Posterior vena cava (tissue), 2 donors: Measurements from ENCODE around the gene PRICKLE3. TPM values are rescaled to one million over a fixed set of nuclear protein-coding genes. Genes with fewer than 3 reads are reported as not detected.
"Not testable (repeated sequence)": the region's sequence is repeated elsewhere in the genome, so short reads cannot be mapped to it uniquely, and the experiment has no call there.

Experiments
- DNase-seq: peaks from one replicate; pipeline ENCODE4 v3.0.0-alpha.2; 2020; ENCODE audit warnings: low spot score
- intact Hi-C, 2 donors: fragments of 100-400 bp; cut with DNase I; formaldehyde crosslinking; loops; one replicate each; pipeline versions ENCODE4 v1.14.1 to v1.14.2; 2022 to 2023
- total RNA-seq, 2 donors: library from RNA; stranded (reverse); fragmentation: NEBNext Ultra II Directional; extraction: Animal tissue kit (Norgen Biotek cat#: 25700); gene quantifications; one replicate each; pipeline ENCODE4 v1.2.1, GENCODE V29; 2021
- donor health status: DM: yes; HTN: yes; CAD: no.
- donor health status: DM: yes; HTN: yes; CAD: no.

Gene PRICKLE3
- total RNA-seq, 2 donors from 2014 or later = 7.3 to 8.0 TPM

DNA sequence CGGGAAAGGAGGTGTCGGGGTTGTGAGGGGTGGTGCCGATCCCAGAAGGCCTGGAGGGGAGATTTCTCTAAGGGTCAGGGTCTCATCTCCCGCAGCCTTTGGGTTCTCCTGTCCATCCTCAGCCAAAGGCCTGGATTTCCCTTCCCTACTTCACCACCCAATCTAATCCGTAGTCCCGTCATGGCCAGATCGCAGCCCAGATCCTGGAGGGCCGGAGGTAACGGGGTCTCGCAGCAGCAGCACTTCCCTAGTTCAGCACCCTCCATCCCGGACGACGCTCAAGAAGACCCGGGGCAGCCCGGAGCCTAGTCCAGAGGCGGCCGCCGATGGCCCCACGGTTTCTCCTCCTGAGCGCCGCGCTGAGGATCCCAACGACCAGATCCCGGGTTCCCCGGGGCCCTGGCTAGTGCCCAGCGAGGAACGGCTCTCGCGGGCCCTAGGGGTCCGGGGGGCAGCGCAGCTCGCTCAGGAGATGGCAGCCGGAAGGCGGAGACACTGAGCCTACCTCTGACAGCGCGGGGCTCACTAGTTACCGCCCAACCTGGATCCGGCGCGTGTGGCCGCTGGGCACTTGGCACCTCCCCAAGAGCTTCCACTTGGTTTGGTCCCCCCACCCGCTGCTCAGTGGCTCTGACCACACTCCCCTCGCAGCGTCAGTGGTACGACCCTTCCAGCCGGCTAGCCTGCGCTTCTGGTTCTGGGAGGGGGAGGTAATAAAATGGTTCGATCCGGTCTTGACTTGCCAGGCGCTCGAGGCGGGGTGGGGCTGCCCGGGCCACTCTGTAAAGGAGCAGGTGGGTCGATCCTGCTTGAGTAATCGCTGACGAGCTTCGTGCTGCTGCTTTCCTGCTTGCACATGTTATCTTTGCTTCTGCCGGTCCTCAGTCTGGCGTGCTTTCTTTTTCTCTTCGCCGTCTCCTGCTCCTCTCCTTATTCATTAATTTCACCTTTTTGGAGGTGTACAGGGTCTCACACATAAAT lies 20.0 kb downstream of the PRICKLE3 start:
- DNase-seq = peak; percentile 94
- intact Hi-C loops = loop anchor here in 1 of 2 donors (5.0 kb wide), 1 partner anchor 646 kb away; no protein-coding TSS in a partner anchor

DNA sequence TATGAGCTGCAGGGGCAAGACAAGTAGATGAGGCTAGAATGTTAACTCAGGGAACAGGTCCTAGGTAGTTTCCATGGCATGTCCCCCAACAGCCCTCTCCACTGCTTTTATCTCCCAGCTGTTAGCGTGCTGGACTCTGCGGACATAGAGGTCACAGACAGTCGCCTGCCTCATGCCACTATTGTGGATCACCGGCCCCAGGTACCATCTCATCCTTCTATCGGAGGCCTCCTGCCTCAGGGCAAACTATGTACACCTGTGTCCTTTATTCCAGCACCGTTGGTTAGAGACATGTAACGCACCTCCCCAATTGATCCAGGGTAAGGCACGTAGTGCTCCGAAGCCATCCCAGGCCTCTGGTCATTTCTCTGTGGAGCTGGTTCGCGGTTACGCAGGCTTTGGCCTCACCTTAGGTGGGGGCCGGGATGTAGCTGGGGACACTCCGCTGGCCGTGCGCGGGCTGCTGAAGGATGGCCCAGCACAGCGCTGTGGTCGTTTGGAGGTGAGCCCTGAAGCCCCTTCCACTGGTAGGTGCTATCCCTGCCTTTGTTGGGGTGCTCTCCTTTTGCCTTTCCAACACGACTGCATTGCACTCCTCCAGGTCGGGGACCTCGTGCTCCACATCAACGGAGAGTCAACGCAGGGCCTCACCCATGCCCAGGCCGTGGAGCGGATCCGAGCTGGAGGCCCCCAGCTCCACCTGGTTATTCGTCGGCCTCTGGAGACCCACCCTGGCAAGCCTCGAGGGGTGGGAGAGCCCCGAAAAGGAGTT lies 21.4 kb downstream of the PRICKLE3 start:
- intact Hi-C loops = loop anchor here in 1 of 2 donors (5.0 kb wide), 1 partner anchor 648 kb away; no protein-coding TSS in a partner anchor
- no peak for DNase-seq

DNA sequence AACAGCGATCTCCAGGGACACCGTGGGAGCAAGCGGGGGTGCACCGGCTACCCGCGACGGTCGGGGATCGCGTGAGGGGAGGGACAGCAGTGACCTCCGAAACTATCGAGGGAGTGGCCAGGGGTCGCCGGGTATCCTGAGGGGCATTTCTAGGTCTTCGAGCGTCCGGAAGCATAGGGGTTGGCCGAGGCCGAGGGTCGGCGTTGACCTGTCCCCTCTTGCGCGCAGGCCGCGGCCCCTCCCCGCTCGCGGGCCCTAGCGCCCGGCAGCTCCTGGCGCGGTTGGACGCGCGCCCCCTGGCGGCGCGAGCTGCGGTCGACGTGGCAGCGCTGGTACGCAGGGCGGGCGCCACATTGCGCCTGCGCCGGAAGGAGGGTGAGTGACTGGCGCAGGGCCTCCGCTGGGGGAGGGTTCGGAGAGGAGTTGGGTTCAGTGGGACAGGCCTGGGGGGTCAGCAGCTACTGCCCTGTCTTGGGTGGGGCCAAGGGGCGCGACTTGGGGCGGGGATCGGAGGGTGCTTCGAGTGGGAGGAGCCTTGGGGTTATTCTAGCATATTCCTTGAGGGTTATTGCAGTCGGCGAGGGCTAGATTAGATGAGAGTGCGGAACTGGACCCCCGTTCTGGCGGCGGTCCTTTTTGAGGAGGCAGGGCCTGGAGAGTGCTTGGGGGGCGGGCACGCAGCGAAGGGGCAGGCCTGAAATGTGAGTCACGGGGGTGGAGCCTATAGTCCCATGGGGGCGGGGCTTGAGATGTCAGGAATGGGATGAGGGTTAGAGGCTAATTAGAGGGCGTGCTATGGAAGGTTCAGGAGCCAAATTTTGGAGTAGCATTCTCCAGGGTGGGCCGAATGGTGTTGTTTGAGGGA lies 22.4 kb downstream of the PRICKLE3 start:
- peak; percentile 96 for DNase-seq
- intact Hi-C loops = no loop called here

DNA sequence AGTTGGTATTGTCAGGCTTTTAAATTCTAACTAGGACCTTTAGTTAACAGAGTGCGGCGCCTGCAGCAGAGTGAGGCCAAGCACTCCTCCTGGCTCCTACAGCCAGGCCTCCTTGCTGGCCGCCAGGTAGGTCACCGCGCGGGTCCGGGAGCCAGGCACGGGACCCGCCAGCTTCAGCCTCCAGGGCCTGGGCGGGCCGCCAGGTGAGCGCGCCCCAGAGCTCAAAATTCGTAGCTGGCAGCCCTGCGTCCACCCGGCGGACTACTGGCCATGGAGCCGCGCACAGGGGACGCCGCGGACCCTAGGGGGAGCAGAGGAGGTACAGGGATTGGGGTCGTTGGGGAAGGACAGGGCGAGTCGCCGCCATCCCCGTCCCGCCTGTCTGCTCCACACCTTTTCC lies 23.6 kb downstream of the PRICKLE3 start, which contains the start of gene MAGIX:
TSS of gene MAGIX (plus strand) at position 139 of the 400 bp plus-strand sequence. CDS start at position 271, 132 bp downstream.
- no peak for DNase-seq
- intact Hi-C loops = no loop called here

DNA sequence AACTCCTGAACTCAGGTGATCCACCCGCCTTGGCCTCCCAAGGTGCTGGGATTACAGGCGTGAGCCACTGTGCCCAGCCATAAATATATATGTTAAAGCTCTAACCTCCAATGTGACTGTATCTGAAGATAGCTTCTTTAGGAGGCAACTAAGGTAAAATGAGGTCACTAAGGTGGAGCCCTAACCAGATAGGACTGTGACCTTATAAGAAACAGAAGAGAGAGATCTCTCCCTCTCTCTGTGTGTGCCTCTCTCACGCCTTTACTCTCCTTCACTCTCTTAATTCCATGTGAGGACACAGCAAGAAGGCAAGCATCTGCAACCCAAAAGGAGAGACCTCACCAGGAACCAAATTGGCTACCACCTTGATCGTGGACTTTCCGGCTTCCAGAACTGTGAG lies 24.5 kb downstream of the PRICKLE3 start:
- no peak for DNase-seq
- intact Hi-C loops = no loop called here

DNA sequence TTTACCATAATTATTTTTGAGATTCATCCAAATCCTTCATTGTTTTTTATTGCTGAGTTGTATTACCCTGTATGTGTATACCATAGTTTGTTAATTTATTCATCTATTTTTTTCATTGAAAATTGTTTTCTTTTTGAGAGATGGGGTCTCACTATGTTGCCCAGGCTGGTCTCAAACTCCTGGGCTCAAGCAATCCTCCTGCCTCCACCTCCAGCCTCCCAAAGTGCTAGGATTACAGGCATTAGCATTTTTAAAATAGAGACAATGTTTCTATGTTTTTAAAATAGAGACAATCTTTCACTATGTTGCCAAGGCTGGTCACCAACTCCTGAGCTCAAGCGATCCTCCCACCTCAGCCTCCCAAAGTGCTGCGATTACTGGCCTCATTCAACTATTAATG lies 25.3 kb downstream of the PRICKLE3 start:
- intact Hi-C loops = no loop called here

DNA sequence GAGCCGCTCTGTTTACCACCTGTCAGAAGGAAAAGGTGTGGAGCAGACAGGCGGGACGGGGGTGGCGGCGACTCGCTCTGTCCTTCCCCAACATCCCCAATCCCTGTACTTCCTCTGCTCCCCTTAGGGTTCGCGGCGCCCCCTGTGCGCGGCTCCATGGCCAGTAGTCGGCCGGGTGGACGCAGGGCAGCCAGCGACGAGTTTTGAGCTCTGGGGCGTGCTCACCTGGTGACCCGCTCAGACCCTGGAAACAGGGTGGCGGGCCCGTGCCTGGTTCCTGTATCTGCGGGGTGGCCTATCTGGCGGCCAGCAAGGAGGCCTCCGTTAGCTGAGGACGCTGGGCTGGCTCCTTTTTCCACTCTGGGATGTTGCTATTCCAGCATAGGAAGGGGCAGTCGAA lies 29.0 kb downstream of the PRICKLE3 start:
- intact Hi-C loops = no loop called here
- DNase-seq = no peak

More for the DNA sequence above, 25.3 kb downstream of the PRICKLE3 start:
- DNase-seq = no peak

DNA sequence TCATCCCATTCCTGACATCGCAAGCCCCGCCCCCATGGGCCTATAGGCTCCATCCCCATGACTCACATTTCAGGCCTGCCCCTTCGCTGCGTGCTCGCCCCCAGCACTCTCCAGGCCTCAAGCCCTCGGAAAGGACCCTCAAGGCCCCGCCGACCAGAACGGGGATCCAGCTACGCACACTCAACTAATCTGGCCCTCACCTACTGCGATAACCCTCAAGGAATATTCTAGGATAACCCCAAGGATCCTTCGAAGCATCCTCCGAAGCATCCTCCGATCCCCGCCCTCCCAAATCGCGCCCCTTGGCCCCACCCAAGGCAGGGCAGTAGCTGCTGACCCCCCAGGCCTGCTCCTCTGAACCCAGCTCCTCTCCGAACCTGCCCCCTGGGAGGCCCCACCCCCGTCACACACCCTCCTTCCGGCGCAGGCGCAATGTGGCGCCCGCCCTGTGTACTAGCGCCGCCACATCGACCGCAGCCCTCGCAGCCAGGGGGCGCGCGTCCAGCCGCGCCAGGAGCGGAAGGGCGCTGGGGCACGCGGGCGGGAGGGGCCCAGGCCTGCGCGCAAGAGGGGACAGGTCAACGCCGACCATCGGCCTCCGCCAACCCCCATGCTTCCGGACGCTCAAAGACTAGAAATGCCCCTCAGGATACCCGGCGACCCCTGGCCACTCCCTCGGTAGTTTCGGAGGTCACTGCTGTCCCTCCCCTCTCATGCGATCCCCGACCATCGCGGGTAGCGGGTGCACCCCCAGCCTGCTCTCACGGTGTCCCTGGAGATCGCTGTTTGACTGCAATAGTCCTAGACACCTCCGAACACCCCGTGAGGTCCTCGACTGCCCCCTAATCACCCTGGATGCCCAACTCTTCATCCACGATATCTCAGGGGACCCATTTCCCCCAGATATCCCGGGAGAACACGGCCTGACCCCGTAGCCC lies 30.0 kb downstream of the PRICKLE3 start:
- peak; percentile 96 for DNase-seq
- intact Hi-C loops = no loop called here

DNA sequence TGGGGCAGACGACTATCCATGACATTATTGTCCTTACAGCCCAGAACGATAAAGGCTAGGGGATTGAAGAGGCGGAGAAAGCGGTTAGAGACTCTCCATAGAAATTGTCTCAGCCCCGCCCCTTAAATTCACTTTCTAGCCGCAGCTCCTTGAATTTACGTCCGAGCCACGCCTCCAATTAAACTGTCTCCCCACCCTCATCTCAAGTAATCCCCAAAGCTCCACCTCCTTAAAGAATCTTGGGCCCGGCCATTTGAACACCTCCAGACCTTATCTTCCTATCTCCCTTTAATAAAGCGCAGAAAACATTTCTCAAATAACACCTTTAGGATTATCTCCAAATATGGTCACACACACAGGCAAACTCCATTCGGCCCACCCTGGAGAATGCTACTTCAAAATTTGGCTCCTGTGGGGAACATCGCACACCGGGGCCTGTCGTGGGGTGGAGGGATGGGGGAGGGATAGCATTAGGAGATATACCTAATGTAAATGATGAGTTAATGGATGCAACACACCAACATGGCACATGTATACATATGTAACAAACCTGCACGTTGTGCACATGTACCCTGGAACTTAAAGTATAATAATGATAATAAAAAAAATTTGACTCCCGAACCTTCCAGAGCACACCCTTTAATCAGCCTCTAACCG lies 30.8 kb downstream of the PRICKLE3 start:
- DNase-seq = no peak
- intact Hi-C loops = no loop called here

DNA sequence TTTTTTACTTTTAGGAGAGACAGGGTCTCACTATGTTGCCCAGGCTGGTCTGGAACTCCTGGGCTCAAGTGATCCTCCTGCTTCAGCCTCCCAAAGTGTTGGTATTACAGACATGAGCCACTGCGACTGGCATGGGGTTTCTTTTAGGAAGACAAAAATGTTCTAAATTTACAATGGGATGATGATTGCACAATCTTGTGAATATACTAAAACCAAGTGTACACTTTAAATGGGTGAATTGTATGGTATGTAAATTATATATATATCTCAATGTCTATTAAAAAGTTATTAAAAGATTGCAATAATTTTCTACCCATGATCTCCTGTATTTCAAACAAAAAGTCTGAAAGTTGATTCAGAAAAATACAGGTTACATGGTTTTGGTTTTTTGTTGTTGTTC lies 32.7 kb downstream of the PRICKLE3 start:
- intact Hi-C loops = no loop called here
- DNase-seq = no peak

DNA sequence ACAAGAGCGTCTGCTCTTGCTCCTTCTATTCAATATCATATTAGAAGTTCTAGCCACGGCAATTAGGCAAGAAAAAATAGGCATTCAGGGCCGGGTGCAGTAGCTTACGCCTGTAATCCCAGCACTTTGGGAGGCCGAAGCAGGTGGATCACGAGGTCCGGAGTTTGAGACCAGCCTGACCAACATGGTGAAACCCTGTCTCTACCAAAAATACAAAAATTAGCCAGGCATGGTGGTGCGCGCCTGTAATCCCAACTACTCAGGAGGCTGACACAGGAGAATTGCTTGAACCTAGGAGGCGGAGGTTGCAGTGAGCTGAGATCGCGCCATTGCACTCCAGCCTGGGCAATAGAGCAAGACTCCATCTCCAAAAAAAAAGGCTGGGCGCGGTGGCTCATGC lies 36.9 kb downstream of the PRICKLE3 start:
- DNase-seq, intact Hi-C loops: not testable (repeated sequence)

DNA sequence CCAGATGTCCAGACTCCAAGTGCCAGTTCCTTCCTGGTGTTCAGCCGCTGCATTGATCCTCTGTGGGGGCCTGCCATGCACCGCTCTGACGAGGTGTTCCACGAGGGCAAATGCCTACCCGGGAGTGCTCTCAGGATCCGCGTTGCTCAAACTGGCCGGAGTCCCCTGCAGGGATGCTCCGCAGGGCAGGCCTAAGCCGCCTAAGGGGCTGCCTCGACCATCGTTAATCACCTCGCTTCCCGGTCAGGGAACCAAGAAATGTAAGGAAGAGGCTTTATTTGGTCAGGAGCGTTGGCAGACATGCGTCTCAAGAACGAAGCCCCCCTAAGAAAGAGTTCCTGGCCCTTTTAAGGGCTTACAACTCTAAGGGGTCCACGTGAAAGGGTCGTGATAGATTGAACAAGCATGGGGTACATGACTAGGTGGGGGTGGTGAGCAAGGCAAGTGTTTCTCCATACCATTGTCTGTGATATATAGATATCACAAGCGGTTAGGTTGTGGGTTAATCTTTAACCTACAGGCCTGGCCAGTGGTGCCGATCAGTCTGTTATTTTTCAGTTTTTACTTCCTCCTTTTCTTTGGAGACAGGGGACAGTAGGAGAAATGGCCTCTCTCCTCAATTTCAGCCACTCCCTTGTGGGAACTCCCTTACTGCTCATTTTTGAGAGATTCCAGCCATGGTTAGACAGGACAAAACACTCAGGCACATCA lies 37.6 kb downstream of the PRICKLE3 start:
- DNase-seq, intact Hi-C loops: not testable (repeated sequence)

DNA sequence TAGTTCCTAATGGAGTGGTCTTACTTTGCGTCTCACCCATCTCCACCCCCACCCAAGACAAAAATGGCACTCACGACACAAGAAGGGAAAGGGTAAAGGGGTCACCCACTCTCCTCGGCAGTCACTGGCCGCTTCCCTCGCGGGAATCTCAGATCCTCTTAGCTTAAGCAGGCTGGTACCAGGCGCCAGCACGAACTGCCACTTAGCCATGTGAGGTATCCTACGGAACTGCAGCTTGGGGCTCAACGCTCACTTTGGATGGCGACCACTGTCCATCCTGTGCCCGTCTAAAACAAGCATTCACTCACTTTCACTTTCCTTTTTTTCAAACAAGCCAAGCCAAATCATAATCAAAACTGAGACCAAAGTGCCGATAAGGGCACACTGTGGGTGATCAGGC lies 38.2 kb downstream of the PRICKLE3 start:
- DNase-seq = no peak
- intact Hi-C loops = no loop called here

DNA sequence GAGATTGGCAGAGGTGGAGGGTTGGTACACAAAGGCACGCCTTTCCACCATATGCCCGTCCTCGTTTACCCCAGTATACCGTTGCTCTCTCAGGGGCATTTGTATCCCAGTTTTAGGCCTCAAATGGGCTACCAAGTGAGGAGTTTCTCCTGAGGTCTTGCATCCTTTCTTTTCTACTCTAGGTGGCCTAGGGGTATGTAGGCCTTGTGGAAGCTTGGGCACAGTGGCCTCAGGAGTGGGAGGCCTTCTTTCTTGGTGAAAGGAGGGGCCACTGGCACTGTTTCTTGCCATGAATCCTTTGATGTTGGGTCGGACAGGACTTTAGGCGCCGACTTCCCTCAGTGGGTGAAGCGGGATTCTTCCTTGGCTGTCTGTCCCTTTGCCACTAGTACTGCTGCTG lies 38.9 kb downstream of the PRICKLE3 start:
- no peak for DNase-seq

DNA sequence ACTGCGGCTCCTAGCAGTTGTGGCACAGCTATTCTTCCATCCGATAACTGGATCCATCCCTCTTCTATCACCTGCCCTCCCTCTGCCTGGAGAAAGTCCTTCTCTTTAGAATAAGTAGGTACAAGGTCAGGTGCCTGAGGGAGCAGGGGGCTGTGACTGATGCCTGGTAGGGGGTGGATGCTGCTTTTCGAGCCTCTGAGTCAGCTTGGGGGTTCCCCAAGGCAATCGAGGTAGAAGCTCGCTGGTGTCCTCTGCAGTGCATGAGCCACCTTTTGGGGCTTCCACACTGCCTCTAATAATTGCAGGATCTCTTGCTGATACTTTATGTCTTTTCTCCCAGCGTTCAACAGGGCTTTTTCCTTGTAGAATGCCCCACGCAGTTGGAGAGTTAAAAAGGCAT lies 43.0 kb downstream of the PRICKLE3 start:
- intact Hi-C loops, DNase-seq: not testable (repeated sequence)

More for the DNA sequence above, 38.9 kb downstream of the PRICKLE3 start:
- intact Hi-C loops = no loop called here

DNA sequence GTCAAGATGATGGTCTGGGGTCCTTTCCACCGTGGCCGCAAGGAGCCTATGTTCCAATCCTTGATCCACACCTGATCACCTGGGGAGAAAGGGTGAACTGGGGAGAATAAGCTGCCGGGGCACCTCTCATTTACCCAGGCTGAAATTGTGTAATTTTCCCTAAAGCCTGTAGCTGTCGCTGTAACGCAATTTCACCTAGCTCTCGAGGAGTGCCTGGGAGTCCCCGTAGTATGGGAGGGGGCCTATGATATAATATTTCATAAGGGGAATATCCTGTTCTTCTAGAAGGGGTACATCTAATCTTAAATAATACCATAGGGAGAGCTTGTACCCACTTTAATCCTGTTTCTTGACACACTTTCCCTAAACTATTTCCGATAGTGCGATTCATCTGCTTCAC lies 43.9 kb downstream of the PRICKLE3 start:
- DNase-seq, intact Hi-C loops: not testable (repeated sequence)

DNA sequence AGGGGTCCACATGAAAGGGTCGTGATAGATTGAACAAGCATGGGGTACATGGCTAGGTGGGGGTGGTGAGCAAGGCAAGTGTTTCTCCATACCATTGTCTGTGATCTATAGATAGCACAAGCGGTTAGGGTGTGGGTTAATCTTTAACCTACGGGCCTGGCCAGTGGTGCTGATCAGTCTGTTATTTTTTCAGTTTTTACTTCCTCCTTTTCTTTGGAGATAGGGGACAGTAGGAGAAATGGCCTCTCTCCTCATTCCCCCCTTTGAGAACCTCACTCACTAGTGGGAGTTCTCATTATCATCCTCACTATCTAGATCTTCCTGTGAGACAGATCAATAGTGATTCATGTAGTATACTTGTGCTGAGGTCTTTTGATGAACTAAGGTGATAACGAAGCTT lies 46.5 kb downstream of the PRICKLE3 start:
- intact Hi-C loops = no loop called here
- DNase-seq = no peak
